Panc1 (cell line): ENCODE results near the gene ANKRD18B. TPM values are rescaled to one million over a fixed set of nuclear protein-coding genes. Genes with fewer than 3 reads are reported as not detected.

Source experiments
- ATAC-seq: fragments of 200-7000 bp; cut with Tn5 transposase; 2 replicates; pipeline ENCODE4 v1.9.1; 2020; ENCODE audit warnings: mild to moderate bottlenecking, moderate library complexity
- BruUV-seq: library from RNA; stranded (reverse); fragments of 400-500 nt; replicated peaks from 2 replicates; lab custom pipeline; 2021; lab: Mats Ljungman, UMichigan
- CTCF ChIA-PET: fragments of 300-600 bp; sonication (Branson Sonifier 250); formaldehyde crosslinking; loops from one replicate; lab custom pipeline; 2022; ENCODE audit warnings: antibody characterized with exemption; lab: Charles Lee
- POLR2A ChIA-PET: fragments of 300-600 bp; sonication (Branson Sonifier 250); formaldehyde crosslinking; loops from one replicate; lab custom pipeline; 2022; ENCODE audit warnings: antibody characterized with exemption; lab: Charles Lee
- DNase-seq: peaks from one replicate; pipeline ENCODE4 v3.0.0-alpha.2; 2010; ENCODE audit warnings: low read depth, low spot score
- H3K27ac ChIP-seq: 2 replicates; pipeline ENCODE4 v1.5.1; 2011; ENCODE audit warnings: mild to moderate bottlenecking, low read length, inconsistent platforms
- H3K27me3 ChIP-seq: fragments of 200-500 bp; sonication (Bioruptor generic); 2 replicates; pipeline ENCODE4 v1.6.0; 2014; ENCODE audit warnings: low read length, inconsistent platforms; ENCODE audit not compliant: control insufficient read depth, insufficient read depth
- H3K36me3 ChIP-seq: fragments of 200-500 bp; sonication (Bioruptor generic); 2 replicates; pipeline ENCODE4 v1.5.1; 2014; ENCODE audit warnings: inconsistent platforms, mild to moderate bottlenecking, low read length, moderate library complexity; ENCODE audit not compliant: control insufficient read depth, insufficient read depth
- H3K4me1 ChIP-seq: 2 replicates; pipeline ENCODE4 v1.5.1; 2011; ENCODE audit warnings: inconsistent platforms, mild to moderate bottlenecking, low read length, moderate library complexity; ENCODE audit not compliant: control insufficient read depth, insufficient read depth
- H3K4me3 ChIP-seq, 2 experiments: 2 replicates each; pipeline ENCODE4 v1.5.1; 2011 to 2012; ENCODE audit warnings: low read depth in 2 of 2, low read length in 2 of 2, mild to moderate bottlenecking in 2 of 2, inconsistent platforms in 1 of 2, moderate library complexity in 1 of 2
- H3K9me3 ChIP-seq: fragments of 200-500 bp; sonication (Bioruptor generic); 2 replicates; pipeline ENCODE4 v1.5.1; 2014; ENCODE audit warnings: low read depth, mild to moderate bottlenecking, inconsistent platforms, low read length, moderate library complexity; ENCODE audit not compliant: control insufficient read depth, insufficient read depth
- POLR2AphosphoS5 ChIP-seq: IDR thresholded peaks from 2 replicates; pipeline ENCODE4 v1.6.1; 2012; ENCODE audit warnings: mild to moderate bottlenecking, low read depth, low read length, moderate library complexity
- SIN3A ChIP-seq: IDR thresholded peaks from 2 replicates; pipeline ENCODE4 v1.6.1; 2012; ENCODE audit warnings: low read depth, mild to moderate bottlenecking, low read length, moderate library complexity, borderline replicate concordance; ENCODE audit not compliant: insufficient read depth
- TCF7L2 ChIP-seq: IDR thresholded peaks from 2 replicates; pipeline ENCODE4 v1.6.1; 2011; ENCODE audit warnings: mild to moderate bottlenecking, low read depth, low read length, inconsistent platforms
- in situ Hi-C: cut with HindIII; loops from 2 replicates; pipeline ENCODE4 v1.10.0; 2016; ENCODE audit warnings: low sequenced_read_pairs, low pct_unique_long_range_greater_than_20kb
- intact Hi-C: fragments of 100-400 bp; cut with micrococcal nuclease; formaldehyde crosslinking; loops from one replicate; pipeline ENCODE4 v1.10.0; 2022; ENCODE audit not compliant: unreplicated experiment
- total RNA-seq: library from RNA; stranded (reverse); gene quantifications from one replicate; pipeline ENCODE4 v1.2.1, GENCODE V29; 2021; ENCODE audit not compliant: unreplicated experiment
- TF ChIP-seq, protein P1 (sequence below): fragments of 450-650 bp; IDR thresholded peaks from 2 replicates; pipeline ENCODE4 v1.5.1; 2017; ENCODE audit warnings: mild to moderate bottlenecking
- TF ChIP-seq, protein P2 (sequence below), 2 experiments: IDR thresholded peaks; 2 replicates each; pipeline ENCODE4 v1.6.1; 2011 to 2012; ENCODE audit warnings: low read depth in 2 of 2, control low read depth in 1 of 2, low read length in 1 of 2, mild to moderate bottlenecking in 1 of 2, moderate library complexity in 1 of 2; ENCODE audit not compliant: insufficient read depth in 1 of 2

Gene ANKRD18B
- total RNA-seq, 1 experiment from 2014 or later, result 7.3 TPM

GRCh38 chr9:33619666-33620404, 95.8 kb downstream of the ANKRD18B start:
- Histone ChIP-seq H3K36me3 (no peaks in the 10 kb centered on the region), H3K4me1 (no peaks in the 10 kb centered on the region), H3K27me3 (peaks cover 4% of the 10 kb centered on the region), H3K9me3 (no peaks in the 10 kb centered on the region), H3K27ac (no peak overlapping the region), H3K4me3 (no peak overlapping the region)
- in situ Hi-C loops, result no loop called here
- DNase-seq (no peak), ATAC-seq (no peak)
- BruUV-seq, result no TSS peak
- CTCF ChIA-PET, result interaction anchor here (0.8 kb wide), 1 partner anchor 101 kb away, joined by 5 read pairs; no protein-coding TSS in a partner anchor
- TF ChIP-seq, protein P1, sequence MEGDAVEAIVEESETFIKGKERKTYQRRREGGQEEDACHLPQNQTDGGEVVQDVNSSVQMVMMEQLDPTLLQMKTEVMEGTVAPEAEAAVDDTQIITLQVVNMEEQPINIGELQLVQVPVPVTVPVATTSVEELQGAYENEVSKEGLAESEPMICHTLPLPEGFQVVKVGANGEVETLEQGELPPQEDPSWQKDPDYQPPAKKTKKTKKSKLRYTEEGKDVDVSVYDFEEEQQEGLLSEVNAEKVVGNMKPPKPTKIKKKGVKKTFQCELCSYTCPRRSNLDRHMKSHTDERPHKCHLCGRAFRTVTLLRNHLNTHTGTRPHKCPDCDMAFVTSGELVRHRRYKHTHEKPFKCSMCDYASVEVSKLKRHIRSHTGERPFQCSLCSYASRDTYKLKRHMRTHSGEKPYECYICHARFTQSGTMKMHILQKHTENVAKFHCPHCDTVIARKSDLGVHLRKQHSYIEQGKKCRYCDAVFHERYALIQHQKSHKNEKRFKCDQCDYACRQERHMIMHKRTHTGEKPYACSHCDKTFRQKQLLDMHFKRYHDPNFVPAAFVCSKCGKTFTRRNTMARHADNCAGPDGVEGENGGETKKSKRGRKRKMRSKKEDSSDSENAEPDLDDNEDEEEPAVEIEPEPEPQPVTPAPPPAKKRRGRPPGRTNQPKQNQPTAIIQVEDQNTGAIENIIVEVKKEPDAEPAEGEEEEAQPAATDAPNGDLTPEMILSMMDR, result no peak
- TF ChIP-seq TCF7L2, result no peak
- TF ChIP-seq POLR2AphosphoS5, result no peak
- TF ChIP-seq, protein P2, sequence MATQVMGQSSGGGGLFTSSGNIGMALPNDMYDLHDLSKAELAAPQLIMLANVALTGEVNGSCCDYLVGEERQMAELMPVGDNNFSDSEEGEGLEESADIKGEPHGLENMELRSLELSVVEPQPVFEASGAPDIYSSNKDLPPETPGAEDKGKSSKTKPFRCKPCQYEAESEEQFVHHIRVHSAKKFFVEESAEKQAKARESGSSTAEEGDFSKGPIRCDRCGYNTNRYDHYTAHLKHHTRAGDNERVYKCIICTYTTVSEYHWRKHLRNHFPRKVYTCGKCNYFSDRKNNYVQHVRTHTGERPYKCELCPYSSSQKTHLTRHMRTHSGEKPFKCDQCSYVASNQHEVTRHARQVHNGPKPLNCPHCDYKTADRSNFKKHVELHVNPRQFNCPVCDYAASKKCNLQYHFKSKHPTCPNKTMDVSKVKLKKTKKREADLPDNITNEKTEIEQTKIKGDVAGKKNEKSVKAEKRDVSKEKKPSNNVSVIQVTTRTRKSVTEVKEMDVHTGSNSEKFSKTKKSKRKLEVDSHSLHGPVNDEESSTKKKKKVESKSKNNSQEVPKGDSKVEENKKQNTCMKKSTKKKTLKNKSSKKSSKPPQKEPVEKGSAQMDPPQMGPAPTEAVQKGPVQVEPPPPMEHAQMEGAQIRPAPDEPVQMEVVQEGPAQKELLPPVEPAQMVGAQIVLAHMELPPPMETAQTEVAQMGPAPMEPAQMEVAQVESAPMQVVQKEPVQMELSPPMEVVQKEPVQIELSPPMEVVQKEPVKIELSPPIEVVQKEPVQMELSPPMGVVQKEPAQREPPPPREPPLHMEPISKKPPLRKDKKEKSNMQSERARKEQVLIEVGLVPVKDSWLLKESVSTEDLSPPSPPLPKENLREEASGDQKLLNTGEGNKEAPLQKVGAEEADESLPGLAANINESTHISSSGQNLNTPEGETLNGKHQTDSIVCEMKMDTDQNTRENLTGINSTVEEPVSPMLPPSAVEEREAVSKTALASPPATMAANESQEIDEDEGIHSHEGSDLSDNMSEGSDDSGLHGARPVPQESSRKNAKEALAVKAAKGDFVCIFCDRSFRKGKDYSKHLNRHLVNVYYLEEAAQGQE (IDR thresholded peaks at IDR 0.05; ENCODE audit: insufficient read depth in 1 of 2, low read depth in 2 of 2, low read length in 1 of 2), result no peak
- TF ChIP-seq SIN3A, result no peak
- POLR2A ChIA-PET, result no interaction called here
- intact Hi-C loops, result no loop called here

- ATAC-seq (no peak), DNase-seq (no peak)
- Histone ChIP-seq H3K27me3 (peaks cover 2% of the 10 kb centered on the region), H3K4me1 (no peaks in the 10 kb centered on the region), H3K4me3 (no peak overlapping the region), H3K9me3 (no peaks in the 10 kb centered on the region), H3K36me3 (no peaks in the 10 kb centered on the region), H3K27ac (no peak overlapping the region)
- CTCF ChIA-PET, result interaction anchor here (0.8 kb wide), 1 partner anchor 100 kb away, joined by 5 read pairs; no protein-coding TSS in a partner anchor
- in situ Hi-C loops (no loop called here), intact Hi-C loops (no loop called here)
- BruUV-seq, result no TSS peak
- TF ChIP-seq, protein P1, result no peak
- POLR2A ChIA-PET, result no interaction called here
These were observed 96.8 kb downstream of the ANKRD18B start for GRCh38 chr9:33620738-33621439.

Other genes starting within 250 kb of the ANKRD18B start
- gene NFX1, start 233.7 kb upstream of the ANKRD18B start, total RNA-seq, result 38.1 TPM
- gene AQP7, start 121.7 kb upstream of the ANKRD18B start, total RNA-seq, result 0.26 TPM
- 1.0 TPM for gene AQP3, start 76.7 kb upstream of the ANKRD18B start, total RNA-seq
- 75.1 TPM for gene NOL6, start 50.3 kb upstream of the ANKRD18B start, total RNA-seq